Measurements from ENCODE around the gene RSBN1L.
"Not testable (repeated sequence)": the region's sequence is repeated elsewhere in the genome, so short reads cannot be mapped to it uniquely, and the experiment has no call there.

RSBN1L gene

DNA sequence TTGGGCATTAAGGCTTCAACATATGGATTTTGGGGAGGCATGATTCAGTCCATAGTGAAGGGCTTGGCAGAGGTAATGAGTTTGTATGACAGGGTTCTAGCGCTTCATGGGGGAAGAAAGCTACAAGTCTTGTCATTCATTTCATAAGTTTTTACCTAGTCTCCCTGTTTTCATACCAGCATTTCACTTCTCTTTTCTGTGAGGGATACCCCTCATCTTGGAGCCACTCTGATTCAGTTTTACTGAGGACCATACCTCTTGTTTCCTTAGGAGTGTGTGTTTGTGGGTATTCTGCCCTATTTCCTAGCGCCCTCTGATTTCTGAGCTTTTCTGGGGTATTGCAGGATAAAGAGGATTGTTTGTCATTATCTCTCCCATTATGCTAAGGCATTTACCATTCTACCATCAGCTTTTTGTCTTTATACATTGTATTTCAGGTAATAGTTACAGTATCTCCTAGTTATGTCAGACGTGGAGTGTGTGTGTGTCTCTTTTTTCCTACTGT is 6.8 kb downstream of the RSBN1L start:
- H3K4me1 ChIP-seq (ENCODE audit: low read depth, poor library complexity, severe bottlenecking), result peaks cover 27% of the 10 kb centered on the region
- no peak overlapping the region for H3K27ac ChIP-seq
- no peak overlapping the region for H3K4me2 ChIP-seq
- H3K4me3 ChIP-seq (IDR thresholded peaks at IDR 0.05; ENCODE audit: insufficient read depth, low read depth, low read length), result no peak overlapping the region
- H3K36me3 ChIP-seq (ENCODE audit: insufficient read depth), result no peaks in the 10 kb centered on the region; the same call in 1 of the 2 replicates
- peaks cover 40% of the 10 kb centered on the region for H4K20me1 ChIP-seq (ENCODE audit: insufficient read depth)
- TF ChIP-seq, protein P1, sequence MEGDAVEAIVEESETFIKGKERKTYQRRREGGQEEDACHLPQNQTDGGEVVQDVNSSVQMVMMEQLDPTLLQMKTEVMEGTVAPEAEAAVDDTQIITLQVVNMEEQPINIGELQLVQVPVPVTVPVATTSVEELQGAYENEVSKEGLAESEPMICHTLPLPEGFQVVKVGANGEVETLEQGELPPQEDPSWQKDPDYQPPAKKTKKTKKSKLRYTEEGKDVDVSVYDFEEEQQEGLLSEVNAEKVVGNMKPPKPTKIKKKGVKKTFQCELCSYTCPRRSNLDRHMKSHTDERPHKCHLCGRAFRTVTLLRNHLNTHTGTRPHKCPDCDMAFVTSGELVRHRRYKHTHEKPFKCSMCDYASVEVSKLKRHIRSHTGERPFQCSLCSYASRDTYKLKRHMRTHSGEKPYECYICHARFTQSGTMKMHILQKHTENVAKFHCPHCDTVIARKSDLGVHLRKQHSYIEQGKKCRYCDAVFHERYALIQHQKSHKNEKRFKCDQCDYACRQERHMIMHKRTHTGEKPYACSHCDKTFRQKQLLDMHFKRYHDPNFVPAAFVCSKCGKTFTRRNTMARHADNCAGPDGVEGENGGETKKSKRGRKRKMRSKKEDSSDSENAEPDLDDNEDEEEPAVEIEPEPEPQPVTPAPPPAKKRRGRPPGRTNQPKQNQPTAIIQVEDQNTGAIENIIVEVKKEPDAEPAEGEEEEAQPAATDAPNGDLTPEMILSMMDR (conservative IDR thresholded peaks at IDR 0.05; ENCODE audit: low read depth, low read length), result no peak
- H2AFZ ChIP-seq (ENCODE audit: low read depth), result no peak overlapping the region
- peaks cover 100% of the 10 kb centered on the region for H3K79me2 ChIP-seq (ENCODE audit: insufficient read depth, low read depth)
- H3K27me3 ChIP-seq (ENCODE audit: insufficient read depth, low read depth), result no peaks in the 10 kb centered on the region
- H3K9ac ChIP-seq, result no peak overlapping the region

DNA sequence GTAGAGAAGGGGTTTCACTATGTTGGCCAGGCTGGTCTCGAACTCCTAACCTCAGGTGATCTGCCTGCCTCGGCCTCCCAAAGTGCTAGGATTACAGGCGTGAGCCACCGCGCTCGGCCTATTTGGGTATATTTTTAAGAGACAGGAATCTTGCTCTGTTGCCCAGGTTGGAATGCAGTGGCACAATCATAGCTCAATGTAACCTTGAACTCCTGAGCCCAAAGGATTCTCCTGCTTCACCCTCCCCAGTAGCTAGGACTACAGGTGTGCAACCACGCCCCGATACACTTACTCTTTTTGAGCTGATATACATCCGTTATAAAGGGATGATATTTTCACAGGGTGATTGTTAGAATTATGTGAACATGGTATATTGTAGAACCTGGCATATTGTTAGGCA is 7.4 kb downstream of the RSBN1L start:
- not testable (repeated sequence) for H3K4me2 ChIP-seq; H2AFZ ChIP-seq (ENCODE audit: low read depth); H3K9ac ChIP-seq; H3K4me3 ChIP-seq (IDR thresholded peaks at IDR 0.05; ENCODE audit: insufficient read depth, low read depth, low read length); H3K36me3 ChIP-seq (ENCODE audit: insufficient read depth); H3K27ac ChIP-seq; H3K27me3 ChIP-seq (ENCODE audit: insufficient read depth, low read depth)
- Histone ChIP-seq H4K20me1 (ENCODE audit: insufficient read depth) (peaks cover 34% of the 10 kb centered on the region), H3K79me2 (ENCODE audit: insufficient read depth, low read depth) (peaks cover 100% of the 10 kb centered on the region), H3K4me1 (ENCODE audit: low read depth, poor library complexity, severe bottlenecking) (peaks cover 21% of the 10 kb centered on the region)

DNA sequence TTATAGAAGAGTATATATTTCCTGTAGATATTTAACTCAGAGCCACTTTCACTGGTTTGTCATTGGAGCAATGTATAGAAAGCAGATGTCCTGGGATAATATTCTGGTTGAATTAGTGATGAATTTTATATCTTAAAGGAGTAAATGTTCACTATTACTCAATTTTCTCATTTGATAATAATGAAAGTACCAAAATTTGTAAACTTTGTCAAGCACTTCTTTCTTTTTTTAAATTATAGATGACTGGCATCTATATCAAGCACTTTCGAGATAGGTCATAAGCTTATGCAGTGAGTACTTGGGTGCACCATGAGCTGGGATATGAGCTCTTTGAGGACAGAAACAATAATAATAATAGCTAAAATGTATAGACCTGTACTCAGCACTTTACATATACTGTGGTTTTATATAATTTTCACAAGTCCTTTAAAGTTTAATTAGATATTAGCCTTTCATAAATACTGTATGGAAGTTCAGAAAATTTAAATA is 11.3 kb downstream of the RSBN1L start:
- Histone ChIP-seq H3K4me1 (ENCODE audit: low read depth, poor library complexity, severe bottlenecking) (peaks cover 10% of the 10 kb centered on the region), H3K4me3 (IDR thresholded peaks at IDR 0.05; ENCODE audit: insufficient read depth, low read depth, low read length) (no peak overlapping the region), H3K27ac (no peak overlapping the region), H3K4me2 (no peak overlapping the region), H2AFZ (ENCODE audit: low read depth) (no peak overlapping the region), H4K20me1 (ENCODE audit: insufficient read depth) (peaks cover 22% of the 10 kb centered on the region), H3K9ac (no peak overlapping the region), H3K36me3 (ENCODE audit: insufficient read depth) (no peaks in the 10 kb centered on the region; the same call in 1 of the 2 replicates), H3K79me2 (ENCODE audit: insufficient read depth, low read depth) (peaks cover 98% of the 10 kb centered on the region), H3K27me3 (ENCODE audit: insufficient read depth, low read depth) (no peaks in the 10 kb centered on the region)
- TF ChIP-seq, protein P1 (conservative IDR thresholded peaks at IDR 0.05; ENCODE audit: low read depth, low read length), result no peak

DNA sequence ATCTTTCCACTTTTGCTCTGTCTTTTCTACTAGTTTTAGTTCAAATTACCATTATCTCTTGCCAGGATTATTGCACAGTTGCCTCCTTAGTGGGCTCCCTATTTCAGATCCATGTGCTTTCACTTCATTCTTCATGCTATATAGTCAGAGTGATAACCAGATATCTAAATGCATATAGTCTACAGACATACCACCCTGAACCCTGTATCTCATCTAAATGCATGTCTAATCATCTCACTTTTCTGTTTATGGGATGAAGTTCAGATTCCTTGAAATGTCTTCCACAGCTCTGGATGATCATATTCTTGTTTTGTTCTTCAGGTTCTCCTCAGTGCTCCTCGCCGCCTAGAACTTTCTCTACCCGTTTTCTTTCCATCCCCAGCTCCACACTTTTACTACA is 13.8 kb downstream of the RSBN1L start:
- TF ChIP-seq, protein P1 (conservative IDR thresholded peaks at IDR 0.05; ENCODE audit: low read depth, low read length), result no peak
- Histone ChIP-seq H3K9ac (no peak overlapping the region), H2AFZ (ENCODE audit: low read depth) (no peak overlapping the region), H3K4me2 (no peak overlapping the region), H3K36me3 (ENCODE audit: insufficient read depth) (no peaks in the 10 kb centered on the region; the same call in 1 of the 2 replicates), H3K27ac (no peak overlapping the region), H4K20me1 (ENCODE audit: insufficient read depth) (peaks cover 15% of the 10 kb centered on the region), H3K27me3 (ENCODE audit: insufficient read depth, low read depth) (no peaks in the 10 kb centered on the region), H3K4me1 (ENCODE audit: low read depth, poor library complexity, severe bottlenecking) (peaks cover 25% of the 10 kb centered on the region), H3K4me3 (IDR thresholded peaks at IDR 0.05; ENCODE audit: insufficient read depth, low read depth, low read length) (no peak overlapping the region), H3K79me2 (ENCODE audit: insufficient read depth, low read depth) (peaks cover 98% of the 10 kb centered on the region)

DNA sequence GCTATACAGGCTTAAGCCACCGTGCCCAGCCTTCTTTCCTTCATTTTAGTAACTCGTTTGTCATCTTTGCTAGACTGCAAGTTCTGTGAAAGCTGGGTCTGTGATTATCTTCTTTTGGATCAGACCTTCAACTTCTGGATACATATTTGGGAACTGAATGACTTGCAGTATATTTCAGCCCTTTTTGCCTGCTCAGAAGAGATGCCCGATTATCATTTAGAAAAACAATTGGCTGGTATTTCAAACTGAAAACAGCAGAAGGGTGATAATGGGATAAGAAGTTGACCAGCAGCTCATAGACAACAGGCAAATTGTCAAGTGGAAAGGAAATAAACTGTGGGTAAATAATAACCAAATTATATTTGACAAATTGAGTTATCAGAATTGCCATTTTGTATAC is 14.6 kb downstream of the RSBN1L start:
- Histone ChIP-seq H3K36me3 (ENCODE audit: insufficient read depth) (no peaks in the 10 kb centered on the region; the same call in 1 of the 2 replicates), H4K20me1 (ENCODE audit: insufficient read depth) (peaks cover 15% of the 10 kb centered on the region), H3K27ac (no peak overlapping the region), H2AFZ (ENCODE audit: low read depth) (no peak overlapping the region), H3K4me2 (no peak overlapping the region), H3K4me1 (ENCODE audit: low read depth, poor library complexity, severe bottlenecking) (peaks cover 31% of the 10 kb centered on the region), H3K27me3 (ENCODE audit: insufficient read depth, low read depth) (no peaks in the 10 kb centered on the region), H3K9ac (no peak overlapping the region), H3K79me2 (ENCODE audit: insufficient read depth, low read depth) (peaks cover 98% of the 10 kb centered on the region), H3K4me3 (IDR thresholded peaks at IDR 0.05; ENCODE audit: insufficient read depth, low read depth, low read length) (no peak overlapping the region)
- TF ChIP-seq, protein P1 (conservative IDR thresholded peaks at IDR 0.05; ENCODE audit: low read depth, low read length), result no peak

Measured in KMS-11 (cell line).